Gastrocnemius medialis (tissue), 4 donors: ENCODE results near the gene SLC38A9.

ENCODE experiments used
- POLR2A ChIP-seq, 2 donors: fragments of 450-650 bp; IDR thresholded peaks; one replicate each; pipeline ENCODE4 v1.6.1; 2017; ENCODE audit warnings: antibody characterized with exemption in 2 of 2, mild to moderate bottlenecking in 2 of 2, moderate library complexity in 2 of 2
- TF ChIP-seq, protein P1 (sequence below), 5 experiments: fragments of 450-650 bp in 3 of 5; fragments of 200-600 bp in 2 of 5; sonication (generic) in 2 of 5; IDR thresholded peaks in 4 of 5; conservative IDR thresholded peaks in 1 of 5; 1 replicate in 4 of 5; 2 replicates in 1 of 5; pipeline ENCODE4 v1.5.1; 2016 to 2019; ENCODE audit warnings: antibody characterized with exemption in 5 of 5, mild to moderate bottlenecking in 3 of 5, moderate library complexity in 3 of 5

DNA sequence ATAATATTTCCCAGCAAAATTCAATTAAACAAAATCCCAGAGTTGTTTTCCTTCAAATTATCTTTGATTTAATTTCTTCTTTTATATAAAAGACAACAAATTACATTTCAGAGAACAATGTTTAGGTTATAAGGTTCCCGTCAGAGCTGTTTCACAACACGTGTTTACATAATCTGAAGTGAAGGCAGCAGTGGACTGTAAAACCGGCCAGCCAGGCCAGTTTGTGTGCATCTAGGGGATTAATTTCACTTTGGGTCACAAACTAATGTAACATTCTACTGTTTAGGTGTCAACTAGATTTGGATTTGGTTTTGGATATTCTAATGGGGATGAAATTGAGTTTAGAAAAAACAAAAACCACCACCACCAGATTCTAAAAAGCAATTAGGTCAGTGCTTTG is 90.9 kb downstream of the SLC38A9 start:
- no peak for TF ChIP-seq POLR2A (IDR thresholded peaks at IDR 0.05)
- TF ChIP-seq, protein P1, sequence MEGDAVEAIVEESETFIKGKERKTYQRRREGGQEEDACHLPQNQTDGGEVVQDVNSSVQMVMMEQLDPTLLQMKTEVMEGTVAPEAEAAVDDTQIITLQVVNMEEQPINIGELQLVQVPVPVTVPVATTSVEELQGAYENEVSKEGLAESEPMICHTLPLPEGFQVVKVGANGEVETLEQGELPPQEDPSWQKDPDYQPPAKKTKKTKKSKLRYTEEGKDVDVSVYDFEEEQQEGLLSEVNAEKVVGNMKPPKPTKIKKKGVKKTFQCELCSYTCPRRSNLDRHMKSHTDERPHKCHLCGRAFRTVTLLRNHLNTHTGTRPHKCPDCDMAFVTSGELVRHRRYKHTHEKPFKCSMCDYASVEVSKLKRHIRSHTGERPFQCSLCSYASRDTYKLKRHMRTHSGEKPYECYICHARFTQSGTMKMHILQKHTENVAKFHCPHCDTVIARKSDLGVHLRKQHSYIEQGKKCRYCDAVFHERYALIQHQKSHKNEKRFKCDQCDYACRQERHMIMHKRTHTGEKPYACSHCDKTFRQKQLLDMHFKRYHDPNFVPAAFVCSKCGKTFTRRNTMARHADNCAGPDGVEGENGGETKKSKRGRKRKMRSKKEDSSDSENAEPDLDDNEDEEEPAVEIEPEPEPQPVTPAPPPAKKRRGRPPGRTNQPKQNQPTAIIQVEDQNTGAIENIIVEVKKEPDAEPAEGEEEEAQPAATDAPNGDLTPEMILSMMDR (IDR thresholded peaks at IDR 0.05 in 4 of 5, conservative IDR thresholded peaks at IDR 0.05 in 1 of 5), result no peak
